SKM-1 (cell line): ENCODE measurements around the gene EXD3.
"Not testable (repeated sequence)": the region's sequence is repeated elsewhere in the genome, so short reads cannot be mapped to it uniquely, and the experiment has no call there.

Source experiments
- DNase-seq: peaks from one replicate; lab custom pipeline; 2025; ENCODE audit not compliant: unreplicated experiment; lab: John Stamatoyannopoulos, UW

The EXD3 gene

DNA sequence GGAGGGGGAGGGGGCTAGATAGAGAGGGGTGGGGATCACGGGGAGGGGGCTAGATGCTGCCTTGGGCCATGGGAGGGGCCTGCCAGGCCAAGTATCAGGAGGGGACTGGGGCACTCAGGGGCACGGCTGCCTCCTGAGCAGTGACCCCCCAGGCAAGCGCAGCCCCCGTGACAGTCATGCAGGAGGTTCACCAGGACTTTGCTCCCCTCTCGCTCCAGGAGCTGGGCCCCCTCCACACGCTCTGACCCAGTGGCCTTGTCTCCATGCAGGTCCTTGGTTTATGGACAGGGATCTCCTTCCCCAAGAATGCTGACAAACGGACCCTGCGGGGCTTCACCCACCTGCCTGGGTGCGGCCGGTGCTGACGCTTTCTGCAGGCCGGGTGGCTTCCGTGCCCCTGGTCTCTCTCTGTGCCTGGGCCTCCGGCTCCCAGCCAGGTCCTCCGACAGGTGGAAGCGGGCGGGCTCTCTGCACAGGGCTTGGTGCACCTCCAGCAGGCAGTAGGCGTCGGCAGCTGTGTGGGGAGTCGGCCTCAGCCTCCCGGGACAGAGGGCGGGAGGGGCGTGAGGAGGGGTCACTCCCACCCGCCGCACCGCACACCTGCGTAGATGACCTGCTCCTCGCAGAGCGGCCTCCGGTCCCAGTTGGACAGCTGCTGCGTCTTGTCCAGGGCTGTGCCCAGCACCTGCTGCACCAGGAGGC, 74.0 kb downstream of the EXD3 start:
- DNase-seq, result no peak

DNA sequence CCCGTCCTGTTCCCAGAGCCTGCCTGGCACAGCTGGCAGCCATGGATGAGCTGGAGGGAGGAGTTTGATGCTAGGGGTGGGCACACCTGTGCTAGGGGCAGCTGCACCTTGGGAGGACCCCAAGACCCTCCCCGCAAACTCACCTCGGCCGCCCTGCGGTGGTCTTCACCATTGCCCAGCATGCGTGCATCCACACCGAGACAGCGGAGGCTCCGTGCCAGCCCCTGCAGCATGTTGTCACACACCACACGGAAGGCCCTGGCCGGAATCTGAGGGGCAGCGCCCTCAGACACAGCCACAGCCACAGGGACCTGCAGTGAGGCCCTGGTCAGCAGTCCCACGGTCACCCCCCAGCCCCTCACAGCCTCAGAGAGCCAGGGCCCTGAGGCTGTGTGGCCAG, 75.0 kb downstream of the EXD3 start:
- no peak for DNase-seq

GRCh38 chr9:137342482-137342881, 80.5 kb downstream of the EXD3 start:
- DNase-seq, result no peak

DNA sequence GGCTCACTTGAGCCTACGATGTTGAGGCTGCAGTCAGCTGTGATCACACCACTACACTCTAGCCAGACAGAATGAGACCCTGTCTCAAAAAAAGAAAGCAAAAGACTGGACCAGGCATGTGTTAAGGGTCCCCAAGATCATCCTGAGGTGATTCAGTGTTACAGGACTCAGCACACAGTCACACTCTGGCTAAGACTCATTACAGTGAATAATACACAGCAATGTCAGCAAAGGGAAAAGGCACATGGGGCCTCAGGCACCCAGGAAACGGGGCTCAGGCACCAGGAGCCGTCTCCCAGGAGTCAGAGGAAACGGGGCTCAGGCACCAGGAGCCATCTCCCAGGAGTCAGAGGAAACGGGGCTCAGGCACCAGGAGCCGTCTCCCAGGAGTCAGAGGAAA, 81.7 kb downstream of the EXD3 start:
- no peak for DNase-seq

- not testable (repeated sequence) for DNase-seq
Observed at GRCh38 chr9:137339908-137340462, 83.0 kb downstream of the EXD3 start.

DNA sequence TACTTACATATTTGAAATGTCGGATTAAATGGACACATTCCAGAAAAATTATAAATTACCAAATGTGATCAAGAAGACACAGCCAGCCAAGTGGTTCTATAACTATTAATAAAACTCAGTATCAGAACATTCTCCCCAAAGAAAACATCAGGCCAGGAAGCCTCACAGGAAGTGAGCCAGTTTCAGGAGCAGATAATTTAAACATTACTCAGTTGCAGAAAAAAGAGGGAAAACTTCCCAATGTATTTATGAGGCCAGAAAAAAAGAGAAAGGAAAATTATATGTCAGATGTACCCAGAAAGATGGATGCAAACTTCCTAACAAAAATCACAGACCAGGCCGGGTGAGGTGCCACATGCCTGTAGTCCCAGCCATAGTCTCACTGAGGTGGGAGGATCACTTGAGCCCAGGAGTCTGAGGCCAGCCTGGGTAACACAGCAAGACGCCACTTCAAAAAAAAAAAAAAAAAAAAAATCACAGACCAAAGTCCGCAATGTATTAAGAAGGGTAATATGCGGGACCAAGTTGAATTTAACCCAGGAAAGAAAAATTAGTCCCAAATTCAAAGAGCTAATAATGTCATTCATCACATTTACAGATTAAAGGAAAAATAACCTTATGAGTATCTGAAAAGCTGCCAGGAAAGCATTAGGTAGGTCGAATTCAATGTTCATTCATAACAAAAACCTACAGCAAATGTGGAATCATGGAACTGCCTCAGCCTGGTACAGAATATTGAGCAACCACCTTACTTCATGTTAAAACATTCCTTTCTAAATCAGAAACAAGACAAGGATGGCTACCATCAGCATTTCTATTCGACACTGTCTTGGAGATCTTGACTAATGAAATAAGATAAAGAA, 83.7 kb downstream of the EXD3 start:
- no peak for DNase-seq

- no peak for DNase-seq
Observed at GRCh38 chr9:137336735-137337134, 86.2 kb downstream of the EXD3 start.

DNA sequence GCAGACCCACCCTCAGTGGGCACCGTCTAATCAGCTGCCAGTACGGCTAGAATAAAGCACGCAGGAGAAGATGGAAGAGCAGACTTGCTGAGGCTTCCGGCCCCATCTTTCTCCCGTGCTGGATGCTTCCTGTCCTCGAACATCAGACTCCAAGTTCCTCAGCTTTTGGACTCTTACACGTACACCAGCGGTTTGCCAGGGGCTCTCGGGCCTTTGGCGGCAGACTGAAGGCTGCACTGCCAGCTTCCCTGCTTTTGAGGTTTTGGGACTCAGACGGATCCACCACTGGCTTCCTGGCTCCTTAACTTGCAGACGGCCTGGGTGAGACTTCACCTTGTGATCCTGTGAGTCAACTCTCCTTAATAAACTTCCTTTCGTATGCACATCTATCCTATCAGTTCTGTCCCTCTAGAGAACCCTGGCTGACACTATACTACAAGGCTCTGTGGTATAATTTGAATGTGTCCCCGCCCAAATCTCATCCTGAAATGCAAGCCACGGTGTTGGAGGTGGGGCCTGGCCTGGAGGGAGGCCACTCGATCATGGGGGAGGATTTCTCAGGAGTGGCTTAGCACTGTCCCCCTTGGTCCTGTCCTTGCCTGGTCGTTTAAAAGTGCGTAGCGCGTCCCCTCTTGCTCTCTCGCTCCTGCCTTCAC, 89.8 kb downstream of the EXD3 start:
- DNase-seq, result no peak

DNA sequence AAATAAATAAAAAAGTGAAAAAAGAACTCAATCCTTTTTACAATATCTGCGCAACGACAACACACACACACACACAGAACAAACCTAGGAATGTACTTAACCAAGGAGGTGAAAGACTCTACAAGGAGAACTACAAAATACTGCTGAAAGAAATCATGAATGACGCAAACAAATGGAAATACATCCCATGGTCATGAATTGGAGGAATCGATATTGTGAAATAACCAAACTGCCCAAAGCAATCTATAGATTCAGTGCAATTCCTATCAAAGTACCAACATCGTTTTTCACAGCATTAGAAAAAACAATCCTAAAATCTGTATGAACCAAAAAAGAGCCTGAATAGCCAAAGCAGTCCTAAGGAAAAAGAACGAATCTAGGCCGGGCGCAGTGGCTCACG, 91.0 kb downstream of the EXD3 start:
- no peak for DNase-seq

GRCh38 chr9:137330689-137331088, 92.3 kb downstream of the EXD3 start:
- no peak for DNase-seq

DNA sequence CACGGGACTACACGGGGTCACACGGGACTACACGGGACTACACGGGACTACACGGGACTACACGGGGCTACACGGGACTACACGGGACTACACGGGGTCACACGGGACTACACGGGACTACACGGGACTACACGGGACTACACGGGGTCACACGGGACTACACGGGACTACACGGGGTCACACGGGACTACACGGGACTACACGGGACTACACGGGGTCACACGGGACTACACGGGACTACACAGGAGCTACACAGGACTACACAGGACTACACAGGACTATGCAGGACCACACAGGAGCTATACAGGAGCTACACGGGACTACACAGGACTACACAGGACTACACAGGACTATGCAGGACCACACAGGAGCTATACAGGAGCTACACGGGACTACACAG, 93.4 kb downstream of the EXD3 start:
- not testable (repeated sequence) for DNase-seq

DNA sequence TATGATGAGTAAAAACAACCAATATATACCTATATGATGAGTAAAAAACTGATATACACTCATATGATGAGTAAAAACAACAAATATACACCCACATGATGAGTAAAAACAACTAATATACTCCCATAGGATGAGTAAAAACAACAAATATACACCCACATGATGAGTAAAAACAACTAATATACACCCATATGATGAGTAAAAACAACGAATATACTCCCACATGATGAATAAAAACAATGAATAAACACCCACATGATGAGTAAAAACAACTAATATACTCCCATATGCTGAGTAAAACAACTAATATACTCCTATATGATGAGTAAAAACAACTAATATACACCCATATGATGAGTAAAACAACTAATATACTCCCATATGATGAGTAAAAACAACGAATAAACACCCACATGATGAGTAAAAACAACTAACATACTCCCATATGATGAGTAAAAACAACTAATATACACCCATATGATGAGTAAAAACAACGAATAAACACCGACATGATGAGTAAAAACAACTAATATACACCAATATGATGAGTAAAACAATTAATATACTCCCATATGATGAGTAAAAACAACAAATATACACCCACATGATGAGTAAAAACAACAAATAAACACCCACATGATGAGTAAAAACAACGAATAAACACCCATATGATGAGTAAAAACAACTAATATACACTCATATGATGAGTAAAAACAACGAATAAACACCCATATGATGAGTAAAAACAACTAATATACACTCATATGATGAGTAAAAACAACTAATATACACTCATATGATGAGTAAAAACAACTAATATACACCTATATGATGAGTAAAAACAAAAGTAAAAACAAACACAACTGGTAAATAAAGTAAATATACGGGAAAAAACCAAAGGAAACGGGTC, 95.1 kb downstream of the EXD3 start:
- not testable (repeated sequence) for DNase-seq

DNA sequence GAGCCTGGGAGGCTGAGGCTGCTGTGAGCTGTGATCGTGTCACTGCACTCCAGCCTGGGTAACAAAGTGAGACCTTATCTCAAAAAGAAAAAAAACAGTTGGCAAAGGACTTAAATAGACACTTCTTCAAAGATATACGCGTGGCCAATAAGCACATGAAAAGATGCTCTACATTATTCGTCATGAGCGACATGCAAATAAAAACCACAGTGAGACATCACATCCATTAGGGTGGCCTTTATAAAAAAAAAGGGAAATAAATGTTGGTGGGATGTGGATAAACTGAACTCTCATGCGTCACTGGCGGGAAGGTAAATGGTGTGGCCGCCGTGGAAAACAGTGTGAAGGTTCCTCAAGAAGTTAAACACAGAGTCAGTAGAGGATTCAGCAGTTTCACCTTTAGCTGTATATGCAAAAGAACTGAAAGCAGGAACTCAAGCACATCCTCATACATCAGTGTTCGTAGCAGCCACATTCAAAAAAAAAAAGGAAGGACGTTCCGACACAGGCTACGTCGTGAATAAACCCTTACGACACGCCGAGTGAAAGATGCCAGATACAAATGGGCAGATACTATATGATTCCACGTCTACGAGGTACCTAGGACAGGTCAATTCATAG, 96.4 kb downstream of the EXD3 start:
- no peak for DNase-seq

DNA sequence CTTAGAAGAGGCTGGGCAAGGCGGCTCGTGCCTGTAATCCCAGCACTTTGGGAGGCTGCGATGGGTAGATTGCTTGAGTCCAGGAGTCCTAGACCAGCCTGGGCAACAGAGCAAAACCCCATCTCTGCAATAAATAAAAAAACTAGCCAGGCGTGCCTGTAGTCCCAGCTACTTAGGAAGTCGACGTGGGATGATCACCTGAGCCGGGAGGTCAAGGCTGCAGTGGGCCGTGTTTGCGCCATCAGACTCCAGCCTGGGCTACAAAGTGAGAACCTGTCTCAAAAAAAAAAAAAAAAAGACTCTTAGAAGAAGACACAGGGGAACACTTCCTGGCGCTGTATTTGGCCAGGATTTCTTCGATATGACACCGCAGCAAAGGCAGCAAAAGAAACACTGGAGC, 97.2 kb downstream of the EXD3 start:
- no peak for DNase-seq

DNA sequence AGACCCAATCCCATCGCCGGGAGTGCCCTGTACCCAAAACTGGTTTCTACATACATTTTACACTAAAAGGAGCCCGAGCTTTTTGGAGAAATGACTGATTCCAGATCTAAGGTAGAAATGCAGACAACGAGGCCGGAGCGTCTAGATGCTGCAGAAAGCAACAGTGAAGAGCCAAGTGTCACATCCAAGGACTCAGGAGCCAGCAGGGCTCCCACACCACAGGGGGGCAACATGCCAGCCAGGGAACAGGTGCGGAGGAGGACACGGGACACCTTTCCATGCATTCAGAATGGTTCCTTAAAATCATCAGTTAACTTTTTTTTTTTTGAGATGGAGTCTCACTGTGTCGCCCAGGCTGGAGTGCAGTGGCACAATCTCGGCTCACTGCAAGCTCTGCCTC, 97.8 kb downstream of the EXD3 start:
- no peak for DNase-seq

DNA sequence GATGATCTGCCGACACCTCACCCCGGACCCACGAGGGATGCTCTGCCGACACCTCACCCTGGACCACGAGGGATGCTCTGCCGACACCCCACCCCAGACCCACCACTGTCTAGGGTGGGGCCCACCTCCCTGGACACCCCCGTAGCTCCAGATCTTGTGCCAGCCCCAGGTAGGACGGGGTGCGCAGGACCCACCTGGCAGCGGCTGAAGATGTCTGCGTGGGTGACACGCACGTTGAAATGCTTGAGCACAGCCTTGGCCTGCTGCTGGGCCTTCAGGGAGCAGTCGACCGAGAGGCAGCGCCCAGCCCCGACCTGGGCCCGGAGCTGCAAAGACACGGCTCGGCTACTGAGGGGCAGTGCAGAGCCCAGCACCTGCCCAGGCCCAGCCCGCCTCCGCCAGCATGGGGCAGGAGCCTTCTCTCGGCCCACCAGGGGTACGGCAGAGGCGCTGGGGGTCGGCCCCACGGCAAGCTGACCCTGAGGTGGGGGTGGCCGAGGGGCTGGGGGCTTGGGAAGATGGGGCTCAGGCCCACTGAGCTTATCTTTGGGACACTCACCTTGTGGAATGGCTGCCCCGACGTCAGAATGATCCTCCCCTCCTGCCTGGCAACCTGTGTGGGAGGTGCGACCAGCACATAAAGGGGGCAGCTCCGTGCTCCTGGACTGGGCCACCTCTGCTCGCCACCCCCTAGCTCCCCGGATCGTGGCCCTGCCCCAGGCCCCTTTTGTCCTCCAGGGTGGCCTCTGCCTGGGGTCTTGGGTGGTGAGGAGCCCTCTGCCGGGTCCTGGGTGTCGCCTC, 99.2 kb downstream of the EXD3 start:
- no peak for DNase-seq

DNA sequence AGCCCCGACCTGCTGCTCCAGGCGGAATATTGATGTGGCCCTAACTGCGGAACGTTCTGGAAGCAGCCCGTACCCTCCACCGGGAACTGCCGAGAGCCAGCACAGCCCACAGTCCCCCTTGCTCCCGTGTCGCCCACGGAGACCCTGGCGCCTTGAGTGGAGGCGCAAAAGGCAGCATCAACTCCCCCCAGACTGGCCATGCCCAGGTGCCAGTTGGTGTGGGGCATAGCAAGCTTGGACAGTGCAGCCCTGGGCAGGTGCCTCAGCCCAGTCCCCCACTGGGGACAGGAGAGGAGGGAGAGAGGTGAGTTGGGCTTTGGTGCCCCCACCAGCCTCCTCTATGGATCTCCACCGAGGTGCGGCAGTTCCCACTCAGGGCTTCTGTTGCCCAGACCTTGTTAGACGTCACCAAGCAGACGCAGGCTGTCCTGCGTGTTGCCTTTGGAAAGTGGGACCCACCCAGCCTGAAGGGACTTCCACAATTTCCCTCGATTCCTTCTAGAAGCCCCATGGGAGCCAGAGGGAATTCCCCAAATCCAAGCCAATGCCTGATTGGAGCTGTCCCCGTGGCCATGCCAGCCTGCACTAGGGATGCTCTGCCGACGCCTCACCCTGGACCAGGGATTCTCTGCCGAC, 101.1 kb downstream of the EXD3 start:
- DNase-seq, result no peak

DNA sequence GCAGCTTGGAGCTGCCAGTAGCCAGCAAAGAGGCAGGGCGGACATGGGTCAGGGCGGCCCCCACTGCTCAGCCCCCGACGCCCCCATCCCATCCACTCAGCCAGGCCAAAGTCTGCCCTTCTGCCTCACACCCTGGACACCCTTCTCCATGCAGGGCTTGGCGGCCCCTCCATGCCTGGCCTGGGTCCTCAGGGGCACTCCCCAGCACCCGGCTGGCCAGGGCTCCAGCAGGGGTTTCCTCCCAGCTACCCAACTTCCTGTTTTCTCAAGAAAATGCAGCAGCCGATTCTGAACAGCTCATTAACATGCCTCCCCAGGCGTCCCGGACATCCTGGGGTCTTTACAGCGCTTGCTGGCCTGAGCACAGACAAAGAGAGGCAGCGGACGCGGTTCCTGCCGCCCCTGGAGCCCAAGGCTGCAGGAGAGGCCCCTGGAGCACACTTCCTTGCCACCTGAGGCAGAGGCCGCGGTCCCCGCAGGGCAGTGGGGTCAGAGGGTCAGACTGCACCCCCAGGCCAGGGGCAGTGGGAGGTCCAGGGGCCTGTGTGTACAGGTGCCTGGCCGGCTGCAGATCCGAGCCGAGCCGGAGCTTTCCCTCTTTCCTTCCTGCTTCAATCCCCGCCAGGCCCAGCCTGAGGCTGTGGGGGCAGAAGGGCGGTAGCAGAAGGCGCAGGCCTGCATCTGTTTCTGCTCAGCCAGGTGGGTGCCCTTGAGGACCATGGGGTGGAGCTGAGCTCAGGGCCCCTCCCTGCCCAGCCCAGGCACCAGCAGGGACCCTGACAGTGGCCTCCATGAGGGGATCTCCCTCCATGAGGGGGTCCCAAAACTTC, 102.2 kb downstream of the EXD3 start:
- peak; percentile 32 for DNase-seq
